B cell (primary cell): ENCODE data around the gene LRPPRC.

Source experiments
- CTCF ChIP-seq: fragments of 200-600 bp; IDR thresholded peaks from one replicate; pipeline ENCODE4 v1.8.0; 2022; ENCODE audit warnings: antibody characterized with exemption, mild to moderate bottlenecking
- EZH2 ChIP-seq: IDR thresholded peaks from 2 replicates; pipeline ENCODE4 v1.6.1; 2012; ENCODE audit warnings: borderline replicate concordance, low read depth, mild to moderate bottlenecking, moderate library complexity, low read length; ENCODE audit not compliant: insufficient read depth, poor library complexity, severe bottlenecking

GRCh38 chr2:43840965-43841364 is 154.8 kb downstream of the LRPPRC start:
- TF ChIP-seq CTCF (no peak), EZH2 (no peak)
